Adipose tissue (tissue), 3 donors: ENCODE measurements around the gene PAN3. TPM values are rescaled to one million over a fixed set of nuclear protein-coding genes. Genes with fewer than 3 reads are reported as not detected.

Experiments used
- H3K27ac ChIP-seq: one replicate; pipeline ENCODE4 v1.5.1; 2013; ENCODE audit warnings: low read depth, low read length
- WGBS, 3 donors: extraction: QIAGEN DNeasy Blood & Tissue Kit; methylation state at CpG; one replicate each; pipeline ENCODE4 v1.1.7; 2013; 5-methylcytosine and 5-hydroxymethylcytosine counted together
- polyA plus RNA-seq, 3 donors: library from polyadenylated mRNA; stranded (reverse); fragments of 200-250 nt; gene quantifications; one replicate each; pipeline ENCODE4 v1.2.3, GENCODE V29; 2013
- donor health status: healthy with polysubstance abuse.
- donor health status: Bipolar disorder and iron deficiency.
- donor health status: healthy.

PAN3 gene
- polyA plus RNA-seq, 3 donors: 5.9 to 13.4 (median 9.0) TPM

DNA sequence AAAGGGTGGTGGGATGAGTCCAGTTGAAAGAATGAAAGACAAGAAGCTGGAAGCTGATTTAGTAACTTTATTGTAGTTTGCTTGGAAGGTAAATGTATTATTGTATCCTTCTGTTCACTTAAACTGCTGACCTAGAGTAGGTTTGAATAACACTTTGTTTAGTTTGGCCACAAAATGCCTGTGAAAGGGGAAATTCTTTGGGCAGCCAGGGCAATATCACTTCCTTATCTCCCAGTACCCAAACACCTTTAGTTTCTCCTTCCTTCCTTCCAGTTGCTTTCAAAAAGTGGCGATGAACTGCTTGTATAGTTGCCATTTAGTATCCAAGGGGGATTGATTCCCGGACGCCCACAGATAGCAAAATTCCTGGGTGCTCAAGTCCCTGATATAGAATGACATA is 120.1 kb downstream of the PAN3 start:
- 35 to 60% (median 51%) methylated on average over 3 of the region's 3 CpGs for WGBS, 3 donors
- H3K27ac ChIP-seq: no peak overlapping the region

DNA sequence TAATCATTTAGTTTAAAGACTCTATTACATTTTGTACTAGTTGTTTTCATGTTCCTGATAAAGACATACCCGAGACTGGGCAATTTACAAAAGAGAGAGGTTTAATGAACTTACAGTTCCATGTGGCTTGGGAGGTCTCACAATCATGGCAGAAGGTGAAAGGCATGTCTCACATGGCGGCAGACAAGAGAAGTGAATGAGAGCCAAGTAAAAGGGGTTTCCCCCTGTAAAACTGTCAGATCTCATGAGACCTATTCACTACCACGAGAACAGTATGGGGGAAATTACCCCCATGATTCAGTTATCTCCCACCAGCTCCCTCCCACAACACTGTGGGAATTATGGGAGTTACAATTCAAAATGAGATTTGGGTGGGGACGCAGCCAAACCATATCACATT is 129.2 kb downstream of the PAN3 start:
- no peak overlapping the region for H3K27ac ChIP-seq
- WGBS, 3 donors: 87 to 96% (median 94%) methylated on average over 4 of the region's 4 CpGs

DNA sequence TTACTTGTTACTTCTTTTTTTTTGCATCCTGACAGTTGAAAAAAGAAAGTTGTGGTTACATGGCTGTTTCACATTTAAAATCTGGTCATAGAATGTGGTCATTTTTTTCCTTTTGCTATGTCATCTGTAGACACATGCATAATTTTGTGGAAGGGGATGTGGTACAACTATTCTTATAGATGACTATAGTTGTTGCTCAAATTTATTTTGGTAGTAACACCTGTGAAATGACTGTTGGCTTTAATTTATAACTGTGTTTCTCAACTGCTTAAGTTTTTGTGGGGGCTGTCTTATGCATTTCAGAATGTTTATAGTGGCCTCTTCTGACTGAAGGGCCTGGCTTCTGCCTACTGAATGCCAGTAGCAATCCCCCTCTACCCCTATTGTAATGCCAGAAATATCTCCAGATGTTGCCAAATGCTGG is 130.5 kb downstream of the PAN3 start:
- H3K27ac ChIP-seq: no peak overlapping the region

DNA sequence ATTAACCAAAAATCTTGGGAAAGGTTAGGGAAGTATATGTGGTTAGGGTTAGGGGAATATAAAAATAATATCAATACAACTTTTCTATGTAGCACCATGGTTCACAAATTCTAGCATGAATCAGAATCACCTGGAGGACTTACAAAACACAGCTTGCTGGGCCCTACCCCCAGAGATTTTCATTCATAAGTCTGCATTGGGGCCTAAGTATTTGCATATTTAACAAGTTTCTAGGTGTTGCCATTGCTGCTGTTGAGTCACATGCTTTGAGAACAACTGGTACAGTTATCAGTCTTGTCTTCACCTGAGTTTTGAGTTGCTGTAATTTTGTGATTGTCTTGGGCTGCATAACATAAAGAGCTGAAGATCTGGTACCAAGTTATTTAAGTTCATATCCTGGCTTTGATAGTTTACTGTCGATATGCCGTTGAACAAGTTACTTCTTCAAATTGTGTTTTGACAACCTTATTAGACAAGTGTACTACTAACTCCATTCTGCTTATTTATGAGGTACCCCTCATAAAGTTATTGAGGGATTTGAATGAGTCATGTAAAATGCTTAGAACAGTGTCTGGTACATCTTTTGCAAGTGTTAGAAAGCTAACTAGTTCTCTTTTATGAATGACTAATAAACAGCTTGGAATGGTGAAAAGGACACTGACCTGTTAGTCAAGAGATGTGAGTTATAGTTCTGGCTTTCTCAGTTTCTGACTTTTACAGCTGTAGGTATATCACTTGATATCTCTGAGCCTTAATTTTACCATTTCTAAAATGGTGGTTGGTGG is 132.9 kb downstream of the PAN3 start:
- 83 to 95% (median 92%) methylated on average over 2 of the region's 2 CpGs for WGBS, 3 donors

DNA sequence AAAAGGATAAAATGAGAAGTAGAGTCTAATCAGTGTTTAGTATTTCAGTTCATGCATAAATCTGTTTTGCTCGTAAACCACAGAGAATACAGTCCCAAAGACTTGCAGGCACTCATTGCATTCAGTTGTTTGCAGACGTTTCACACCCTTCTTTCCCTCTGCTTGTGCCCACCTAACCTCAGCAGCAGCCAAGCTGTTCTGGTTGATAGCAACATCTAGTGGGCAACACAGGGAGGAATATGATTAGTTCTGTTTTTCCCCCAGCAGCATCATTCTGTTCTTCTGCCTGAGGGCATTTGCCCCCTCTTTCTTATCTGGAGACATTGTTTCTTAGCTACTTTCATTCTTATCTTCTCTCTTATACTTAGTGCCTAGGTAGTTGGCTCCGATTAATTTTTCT is 135.6 kb downstream of the PAN3 start:
- H3K27ac ChIP-seq: no peak overlapping the region
- 67 to 83% (median 69%) methylated on average over 3 of the region's 3 CpGs for WGBS, 3 donors

More for the DNA sequence above, 132.9 kb downstream of the PAN3 start:
- no peak overlapping the region for H3K27ac ChIP-seq

DNA sequence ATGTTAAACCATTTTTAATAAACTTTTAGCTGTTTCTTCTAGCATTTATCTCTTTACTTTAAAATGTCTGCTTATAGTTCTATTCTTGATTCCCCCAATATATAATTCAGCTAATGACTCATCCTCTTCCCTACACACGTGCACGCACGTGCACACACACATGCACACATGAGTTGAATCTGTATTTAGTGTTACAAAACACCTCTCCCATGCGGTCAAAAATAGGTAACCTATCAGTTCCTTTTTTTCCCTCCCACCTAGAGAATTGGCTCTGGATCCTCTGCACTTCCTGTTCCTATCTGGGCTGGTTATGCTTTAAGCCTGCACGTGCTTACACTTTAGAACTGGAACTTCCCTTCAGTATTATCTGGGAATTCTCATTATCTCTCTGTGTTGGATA is 144.1 kb downstream of the PAN3 start:
- H3K27ac ChIP-seq: no peak overlapping the region
- 67 to 81% (median 69%) methylated on average over 5 of the region's 5 CpGs for WGBS, 3 donors

DNA sequence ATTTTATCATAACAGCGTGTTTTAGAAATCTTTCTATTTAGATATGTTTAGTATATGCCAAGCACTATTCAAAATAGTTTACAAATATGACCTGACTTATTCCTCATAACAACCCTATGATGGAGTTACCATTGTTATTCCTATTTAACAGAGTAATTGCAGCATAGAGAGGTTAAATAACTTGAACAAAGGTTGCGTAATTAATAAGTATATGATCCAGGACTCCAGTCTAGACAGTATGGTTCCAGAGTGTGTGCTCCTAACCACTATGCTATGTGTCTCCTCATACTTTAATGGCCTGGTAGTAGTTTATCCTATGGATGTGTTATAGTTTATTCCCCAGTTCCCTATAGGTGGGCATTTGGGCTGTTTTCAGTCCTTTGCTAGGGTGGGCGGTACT is 145.3 kb downstream of the PAN3 start:
- H3K27ac ChIP-seq: no peak overlapping the region
- 97 to 99% (median 98%) methylated on average over 3 of the region's 3 CpGs for WGBS, 3 donors

DNA sequence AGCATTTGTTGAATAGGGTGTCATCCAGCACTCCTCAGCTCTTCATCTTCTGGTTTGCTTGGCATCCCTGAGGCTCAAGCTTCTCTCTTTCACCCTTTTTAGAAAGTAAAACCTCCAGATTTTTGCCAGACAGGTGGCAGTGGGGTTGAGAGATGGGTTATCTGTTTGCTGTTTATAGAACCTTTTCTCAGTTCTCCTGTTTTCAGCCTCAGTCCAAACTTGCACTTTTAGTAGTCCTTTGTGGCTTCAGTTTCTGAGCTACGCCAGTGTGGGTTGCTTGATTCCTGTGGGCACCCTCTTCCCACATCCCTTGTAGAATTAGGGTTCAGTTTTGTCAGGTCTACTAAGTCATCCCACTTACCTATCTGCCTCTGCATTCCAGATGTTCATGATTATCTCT is 147.9 kb downstream of the PAN3 start:
- no peak overlapping the region for H3K27ac ChIP-seq
- WGBS, 3 donors: 92 to 100% (median 96%) methylated on average over 1 of the region's 1 CpG

DNA sequence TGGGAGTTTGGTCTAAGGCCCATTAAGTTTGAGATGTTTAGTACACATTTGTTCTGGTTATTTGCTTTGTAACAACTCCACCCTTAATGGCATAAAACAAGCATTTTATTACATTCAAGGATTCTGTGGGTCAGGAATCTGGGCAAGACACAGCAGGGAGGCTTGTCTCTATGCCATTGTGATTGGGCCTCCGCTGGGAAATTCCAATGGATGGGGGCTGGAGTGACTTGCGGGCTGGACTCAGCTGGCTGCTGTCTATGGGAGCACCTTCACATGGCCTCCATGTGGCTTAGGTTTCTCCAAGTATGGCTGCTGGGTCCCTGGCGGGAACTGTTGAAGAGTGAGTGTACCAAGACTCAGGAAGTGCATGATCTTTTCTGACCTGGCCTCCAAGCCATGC is 159.0 kb downstream of the PAN3 start:
- H3K27ac ChIP-seq: no peak overlapping the region
- 83 to 92% (median 90%) methylated on average over 3 of the region's 3 CpGs for WGBS, 3 donors

DNA sequence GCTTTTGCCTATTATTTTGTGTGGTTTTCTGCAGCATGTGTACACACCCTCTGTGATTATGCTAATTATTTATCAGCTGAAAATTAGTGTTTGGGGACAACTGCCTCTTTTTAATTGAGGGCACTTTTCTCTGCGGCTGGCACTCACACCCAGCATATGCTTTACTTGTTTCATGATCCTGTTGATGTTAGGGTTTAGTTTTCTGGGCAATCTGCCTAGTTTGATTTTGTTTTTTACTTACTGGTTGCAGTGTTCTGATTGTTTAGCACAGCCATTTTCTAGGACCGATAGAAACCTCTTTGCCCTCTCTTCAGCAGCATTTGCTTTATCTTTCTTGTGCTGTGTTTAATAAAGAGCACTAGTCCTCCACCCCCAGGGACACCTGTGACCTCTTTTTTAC is 161.6 kb downstream of the PAN3 start:
- no peak overlapping the region for H3K27ac ChIP-seq
- 66 to 84% (median 80%) methylated on average over 2 of the region's 2 CpGs for WGBS, 3 donors

DNA sequence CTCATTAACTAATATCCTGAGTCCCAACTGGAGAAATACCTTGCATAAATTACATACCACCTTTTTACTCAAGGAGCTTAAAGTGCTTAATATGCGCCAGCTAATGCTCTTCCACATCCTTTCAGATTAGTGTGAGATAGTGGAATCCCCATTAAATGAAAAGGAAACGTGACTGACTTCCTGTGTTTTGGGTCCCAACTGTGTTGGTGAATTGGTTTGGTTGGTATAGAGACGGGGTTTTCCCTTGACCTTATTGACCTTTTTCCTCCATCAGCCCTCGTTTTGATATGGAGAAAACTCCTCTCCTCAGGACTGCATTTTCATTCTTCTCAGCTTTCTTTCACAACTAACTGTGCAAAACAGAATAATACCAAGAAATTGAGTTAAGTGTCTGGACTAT is 163.5 kb downstream of the PAN3 start:
- H3K27ac ChIP-seq: no peak overlapping the region
- WGBS, 3 donors: 48 to 62% (median 52%) methylated on average over 4 of the region's 4 CpGs

DNA sequence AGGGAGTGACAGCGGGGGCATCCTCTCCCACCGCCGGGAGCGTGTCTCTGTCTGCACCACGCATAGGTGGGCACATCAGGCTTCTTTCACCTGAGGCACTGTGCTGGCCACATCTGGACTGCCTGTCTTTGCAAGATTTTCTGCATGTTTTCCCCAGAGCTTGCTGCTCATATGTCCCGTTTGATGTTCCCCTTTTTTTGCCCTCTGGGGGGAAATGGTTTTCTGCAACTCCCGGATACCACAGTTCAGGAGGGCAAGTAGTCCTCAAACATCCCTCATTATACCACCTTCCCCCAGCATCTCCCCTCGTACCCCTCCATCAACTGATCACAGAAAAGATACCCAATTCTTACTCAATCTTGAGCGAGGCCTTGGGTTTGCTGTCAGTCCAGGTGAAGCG is 168.0 kb downstream of the PAN3 start:
- 73 to 90% (median 75%) methylated on average over 10 of the region's 10 CpGs for WGBS, 3 donors
- H3K27ac ChIP-seq: no peak overlapping the region

DNA sequence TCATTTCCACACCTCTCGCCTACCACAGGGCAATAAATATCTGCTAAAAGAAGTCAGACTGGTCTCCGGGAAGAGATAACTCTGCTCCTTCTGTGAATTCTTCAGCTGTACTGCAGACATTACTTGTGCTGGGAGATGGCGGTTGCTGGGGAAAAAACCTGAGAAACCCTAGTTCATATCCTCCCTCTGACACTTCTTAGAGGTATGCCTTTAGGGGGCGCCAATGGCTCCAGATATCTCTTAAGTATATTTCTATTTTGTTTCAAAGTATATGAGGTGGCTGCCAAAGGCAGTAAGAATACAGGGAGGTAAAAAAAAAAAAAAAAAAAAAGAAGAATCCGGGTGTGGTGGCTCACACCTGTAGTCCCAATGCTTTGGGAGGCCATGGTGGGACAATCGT is 175.2 kb downstream of the PAN3 start:
- WGBS, 3 donors: 75 to 92% (median 88%) methylated on average over 6 of the region's 6 CpGs
- H3K27ac ChIP-seq: no peak overlapping the region

DNA sequence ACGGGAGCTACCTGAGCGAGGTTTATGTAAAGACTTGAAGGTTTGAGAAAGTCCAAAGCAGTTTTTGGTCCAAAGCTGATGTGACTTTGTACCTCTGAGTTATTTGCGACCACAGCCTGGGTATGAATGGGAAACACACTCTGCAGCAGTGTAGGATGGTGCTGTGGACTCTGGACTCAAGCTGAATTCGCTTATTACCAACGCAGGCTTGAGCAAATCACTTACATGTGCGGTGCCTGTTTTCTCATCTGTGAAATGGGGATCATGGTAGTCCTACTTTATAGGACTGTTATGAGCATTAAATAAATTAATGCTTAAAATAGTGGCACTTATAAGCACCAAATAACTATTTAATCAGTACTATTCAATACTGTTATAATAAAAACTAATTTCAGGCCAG is 176.5 kb downstream of the PAN3 start:
- H3K27ac ChIP-seq: no peak overlapping the region
- WGBS, 3 donors: 84 to 95% (median 92%) methylated on average over 6 of the region's 6 CpGs

DNA sequence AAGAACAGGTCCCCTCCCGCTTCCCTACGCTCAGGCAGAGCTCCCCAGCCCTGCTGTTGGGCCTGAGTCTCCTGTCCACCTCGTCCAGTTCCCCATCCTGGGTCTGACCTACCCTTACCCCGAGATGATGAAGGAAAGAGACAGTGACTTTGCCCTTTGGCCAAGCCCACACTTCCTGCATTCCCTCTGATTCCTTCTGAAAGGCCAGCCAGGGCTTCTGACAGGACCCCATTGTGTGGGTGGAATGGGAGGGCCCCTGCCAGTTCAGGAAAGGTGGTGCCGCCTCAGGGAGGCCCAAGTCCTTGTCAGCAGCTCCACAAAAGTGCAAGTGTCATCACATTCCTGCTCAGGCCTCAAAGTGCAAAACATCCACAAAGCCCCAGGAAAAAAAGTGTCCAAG is 177.8 kb downstream of the PAN3 start:
- H3K27ac ChIP-seq: no peak overlapping the region
- 59 to 74% (median 62%) methylated on average over 5 of the region's 5 CpGs for WGBS, 3 donors

DNA sequence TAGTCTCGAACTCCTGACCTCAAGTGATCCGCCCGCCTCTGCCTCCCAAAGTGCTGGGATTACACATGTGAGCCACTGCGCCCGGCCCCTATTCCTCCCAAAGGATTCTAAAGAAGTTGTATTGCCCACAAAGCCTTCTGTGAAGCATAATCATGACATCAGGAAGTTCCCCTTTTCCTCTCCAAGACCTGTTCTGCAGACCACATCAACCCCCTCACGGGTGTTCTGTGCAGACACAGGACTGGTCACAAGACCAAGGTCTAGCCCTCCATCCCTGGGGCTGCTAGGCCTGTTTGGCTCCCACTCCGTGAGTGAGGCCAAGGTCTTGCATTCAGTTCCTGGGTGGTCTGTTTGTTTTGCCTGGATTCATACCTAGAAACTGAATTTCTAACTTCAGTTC is 178.5 kb downstream of the PAN3 start:
- no peak overlapping the region for H3K27ac ChIP-seq
- 63 to 86% (median 75%) methylated on average over 7 of the region's 7 CpGs for WGBS, 3 donors

DNA sequence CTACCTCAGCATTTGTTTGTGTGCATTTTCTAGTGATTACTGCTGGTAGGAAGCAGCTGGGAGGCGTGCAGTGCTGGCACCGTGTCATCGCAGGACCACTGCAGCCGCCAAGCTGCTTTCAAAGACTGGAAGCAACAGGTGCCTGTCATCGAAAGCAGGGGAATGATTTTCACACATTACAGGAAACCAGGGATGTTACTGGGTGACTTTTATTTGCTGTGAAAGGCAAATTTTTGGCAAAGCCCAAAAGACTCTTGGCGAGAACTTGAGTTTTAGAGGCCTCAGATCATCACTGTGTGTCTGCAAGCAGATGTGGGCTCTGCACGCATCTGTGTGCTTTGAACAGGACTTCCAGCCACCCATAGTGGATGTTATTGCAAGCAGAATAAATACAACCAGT is 180.2 kb downstream of the PAN3 start:
- no peak overlapping the region for H3K27ac ChIP-seq
- WGBS, 3 donors: 63 to 81% (median 70%) methylated on average over 7 of the region's 7 CpGs

DNA sequence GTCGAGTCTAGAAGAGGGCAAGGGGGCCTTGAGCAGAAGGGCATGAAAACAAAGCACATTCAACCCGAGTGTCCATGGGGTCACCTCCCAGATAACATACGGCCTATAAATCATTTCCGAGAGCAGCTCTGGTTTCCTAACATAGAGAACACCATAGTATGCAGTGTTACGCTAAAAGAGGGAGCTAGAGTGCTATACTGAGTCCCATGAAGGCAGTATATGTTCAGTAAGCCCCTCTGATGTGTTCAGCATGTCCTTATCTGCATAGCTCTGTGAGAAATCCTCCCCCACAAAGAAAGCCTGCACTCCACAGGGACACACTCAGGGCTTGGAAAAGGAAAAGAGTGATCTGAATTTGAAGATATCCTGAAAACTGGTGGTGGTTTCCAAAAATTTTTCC is 181.2 kb downstream of the PAN3 start:
- no peak overlapping the region for H3K27ac ChIP-seq
- WGBS, 3 donors: 68 to 80% (median 74%) methylated on average over 5 of the region's 5 CpGs

DNA sequence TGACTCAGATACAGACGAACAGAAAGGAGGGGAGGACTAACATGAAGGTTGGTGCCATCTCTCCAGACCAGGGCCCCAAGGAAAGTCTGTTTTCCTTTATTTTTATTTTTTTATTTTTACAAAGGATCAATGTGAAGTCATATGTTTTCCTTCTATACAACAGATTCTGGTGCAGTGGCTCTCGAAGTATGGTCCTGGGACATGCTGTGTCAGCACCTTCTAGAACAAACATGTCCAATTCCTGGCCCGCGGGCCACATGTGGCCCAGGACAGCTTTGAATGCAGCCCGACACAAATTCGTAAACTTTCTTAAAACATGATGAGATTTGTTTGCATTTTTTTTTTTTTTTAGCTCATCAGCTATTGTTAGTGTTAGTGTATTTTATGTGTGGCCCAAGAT is 181.9 kb downstream of the PAN3 start:
- no peak overlapping the region for H3K27ac ChIP-seq
- WGBS, 3 donors: 88 to 94% (median 89%) methylated on average over 6 of the region's 6 CpGs

DNA sequence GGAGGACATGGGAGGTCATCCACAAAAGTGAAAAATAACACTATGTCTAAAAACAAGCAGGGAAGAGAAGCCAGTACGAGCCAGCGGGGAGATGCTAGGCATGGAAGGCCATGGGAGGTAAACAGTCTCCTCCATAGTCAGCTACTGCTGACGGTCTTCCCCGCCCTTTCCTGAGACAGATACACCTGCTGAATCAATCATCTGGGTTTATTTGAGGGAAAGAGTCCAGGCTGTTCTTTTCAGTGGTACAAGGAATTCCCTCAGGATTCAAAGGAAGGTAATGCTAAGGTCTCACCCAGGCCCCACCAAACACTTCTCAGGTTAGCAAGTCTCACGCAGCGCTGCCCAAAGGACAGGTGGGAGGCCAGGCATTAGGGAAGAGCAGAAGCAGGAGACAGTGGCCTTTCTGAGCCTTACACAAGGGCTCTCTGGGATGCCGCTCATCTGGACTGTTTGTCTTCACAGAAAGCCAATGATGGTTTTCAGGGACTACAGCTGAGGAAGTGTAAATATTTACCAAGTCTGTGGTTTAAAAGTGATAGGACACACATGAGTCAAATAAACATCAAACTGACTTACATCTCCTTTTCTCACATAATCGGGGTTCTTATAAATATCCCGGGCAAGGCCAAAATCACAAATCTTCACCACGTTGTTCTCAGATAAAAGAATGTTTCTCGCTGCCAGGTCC is 182.7 kb downstream of the PAN3 start:
- no peak overlapping the region for H3K27ac ChIP-seq
- WGBS, 3 donors: 65 to 81% (median 70%) methylated on average over 11 of the region's 11 CpGs
